Calu3 (cell line): ENCODE data around the gene SPACA7. TPM values are rescaled to one million over a fixed set of nuclear protein-coding genes. Genes with fewer than 3 reads are reported as not detected.

Experiments used
- BruUV-seq: library from RNA; stranded (reverse); fragments of 400-500 nt; replicated peaks from 2 replicates; lab custom pipeline; 2021; lab: Mats Ljungman, UMichigan
- CTCF ChIA-PET: fragments of 300-600 bp; sonication (Branson Sonifier 250); formaldehyde crosslinking; loops from one replicate; lab custom pipeline; 2022; ENCODE audit warnings: antibody characterized with exemption; lab: Charles Lee
- DNase-seq: peaks from one replicate; pipeline ENCODE4 v3.0.0; 2022
- H3K27ac Mint-ChIP-seq: one replicate; pipeline ENCODE4 v1.8.0; 2022; ENCODE audit warnings: mixed read lengths; ENCODE audit not compliant: unreplicated experiment
- H3K27me3 Mint-ChIP-seq: one replicate; pipeline ENCODE4 v1.8.0; 2022; ENCODE audit warnings: mixed read lengths; ENCODE audit not compliant: unreplicated experiment
- H3K36me3 Mint-ChIP-seq: one replicate; pipeline ENCODE4 v1.8.0; 2022; ENCODE audit warnings: mild to moderate bottlenecking, moderate library complexity, mixed read lengths; ENCODE audit not compliant: insufficient read depth, unreplicated experiment
- H3K4me1 Mint-ChIP-seq: one replicate; pipeline ENCODE4 v1.8.0; 2022; ENCODE audit warnings: mild to moderate bottlenecking, low read depth, mixed read lengths; ENCODE audit not compliant: unreplicated experiment
- H3K4me3 Mint-ChIP-seq: one replicate; pipeline ENCODE4 v1.8.0; 2022; ENCODE audit warnings: mild to moderate bottlenecking, low read depth, moderate library complexity, mixed read lengths; ENCODE audit not compliant: unreplicated experiment
- H3K9me3 Mint-ChIP-seq: one replicate; pipeline ENCODE4 v1.8.0; 2022; ENCODE audit warnings: low read depth, mixed read lengths; ENCODE audit not compliant: unreplicated experiment
- intact Hi-C: fragments of 100-400 bp; cut with micrococcal nuclease; formaldehyde crosslinking; loops from one replicate; pipeline ENCODE4 v1.10.0; 2022; ENCODE audit not compliant: unreplicated experiment
- total RNA-seq: library from RNA; stranded (reverse); gene quantifications from 2 replicates; pipeline ENCODE4 v1.2.3, GENCODE V29; 2022
- TF ChIP-seq, protein P1 (sequence below): fragments of 200-600 bp; IDR thresholded peaks from one replicate; pipeline ENCODE4 v1.8.0; 2022; ENCODE audit warnings: antibody characterized with exemption; ENCODE audit not compliant: unreplicated experiment

The SPACA7 gene
- total RNA-seq, 1 experiment from 2014 or later, result not detected

DNA sequence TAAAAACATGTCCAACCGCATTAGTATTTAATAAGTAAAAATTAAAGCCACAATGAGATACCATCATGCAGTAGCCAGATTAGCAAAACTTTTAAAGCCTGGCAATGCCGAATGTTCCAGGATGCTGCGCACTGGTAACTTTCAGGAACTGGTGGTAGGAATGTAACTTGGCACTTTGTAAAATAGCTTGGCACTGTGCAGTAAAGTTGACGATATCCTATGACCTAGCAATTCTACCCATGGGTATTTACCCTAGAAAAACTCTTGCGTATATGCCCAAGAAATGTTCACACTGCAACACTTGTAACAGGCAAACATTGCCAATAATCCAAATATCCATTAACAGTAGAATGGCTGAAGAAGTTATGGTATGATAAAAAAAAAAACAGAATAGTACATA lies 97.7 kb downstream of the SPACA7 start:
- Mint-ChIP-seq H3K4me1 (no peaks in the 10 kb centered on the region), H3K36me3 (no peaks in the 10 kb centered on the region), H3K9me3 (no peaks in the 10 kb centered on the region), H3K4me3 (no peak overlapping the region), H3K27ac (no peak overlapping the region), H3K27me3 (no peaks in the 10 kb centered on the region)
- BruUV-seq, result no TSS peak
- intact Hi-C loops, result no loop called here
- no peak for DNase-seq
- CTCF ChIA-PET, result no interaction called here
- TF ChIP-seq, protein P1, sequence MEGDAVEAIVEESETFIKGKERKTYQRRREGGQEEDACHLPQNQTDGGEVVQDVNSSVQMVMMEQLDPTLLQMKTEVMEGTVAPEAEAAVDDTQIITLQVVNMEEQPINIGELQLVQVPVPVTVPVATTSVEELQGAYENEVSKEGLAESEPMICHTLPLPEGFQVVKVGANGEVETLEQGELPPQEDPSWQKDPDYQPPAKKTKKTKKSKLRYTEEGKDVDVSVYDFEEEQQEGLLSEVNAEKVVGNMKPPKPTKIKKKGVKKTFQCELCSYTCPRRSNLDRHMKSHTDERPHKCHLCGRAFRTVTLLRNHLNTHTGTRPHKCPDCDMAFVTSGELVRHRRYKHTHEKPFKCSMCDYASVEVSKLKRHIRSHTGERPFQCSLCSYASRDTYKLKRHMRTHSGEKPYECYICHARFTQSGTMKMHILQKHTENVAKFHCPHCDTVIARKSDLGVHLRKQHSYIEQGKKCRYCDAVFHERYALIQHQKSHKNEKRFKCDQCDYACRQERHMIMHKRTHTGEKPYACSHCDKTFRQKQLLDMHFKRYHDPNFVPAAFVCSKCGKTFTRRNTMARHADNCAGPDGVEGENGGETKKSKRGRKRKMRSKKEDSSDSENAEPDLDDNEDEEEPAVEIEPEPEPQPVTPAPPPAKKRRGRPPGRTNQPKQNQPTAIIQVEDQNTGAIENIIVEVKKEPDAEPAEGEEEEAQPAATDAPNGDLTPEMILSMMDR, result no peak

DNA sequence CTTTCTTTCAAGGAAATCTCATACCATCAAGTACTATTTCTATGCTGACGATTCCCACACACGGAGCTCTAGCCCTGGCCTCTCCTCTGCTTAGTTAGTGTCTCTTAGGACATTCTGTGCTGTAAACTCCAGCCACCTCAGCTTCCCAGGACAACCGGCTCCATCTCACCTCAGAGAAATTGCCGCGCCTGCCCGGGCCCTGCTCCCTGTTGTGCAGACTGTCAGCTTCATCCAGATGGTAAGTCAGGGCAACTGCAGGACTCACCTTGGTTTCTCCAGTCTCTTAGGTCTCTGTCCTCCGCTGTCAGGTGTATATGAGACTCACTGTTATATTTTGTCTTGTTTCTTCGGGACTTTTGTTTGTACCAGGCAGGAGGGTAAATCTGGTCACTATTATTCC lies 98.7 kb downstream of the SPACA7 start:
- CTCF ChIA-PET, result no interaction called here
- no peaks in the 10 kb centered on the region for H3K27me3 Mint-ChIP-seq
- TF ChIP-seq, protein P1, result no peak
- no peaks in the 10 kb centered on the region for H3K4me1 Mint-ChIP-seq
- no peak for DNase-seq
- H3K9me3 Mint-ChIP-seq, result no peaks in the 10 kb centered on the region
- no peak overlapping the region for H3K4me3 Mint-ChIP-seq
- intact Hi-C loops, result no loop called here
- BruUV-seq, result no TSS peak
- no peaks in the 10 kb centered on the region for H3K36me3 Mint-ChIP-seq
- no peak overlapping the region for H3K27ac Mint-ChIP-seq

- Mint-ChIP-seq H3K27ac (no peak overlapping the region), H3K4me3 (no peak overlapping the region), H3K9me3 (no peaks in the 10 kb centered on the region), H3K4me1 (no peaks in the 10 kb centered on the region), H3K36me3 (no peaks in the 10 kb centered on the region), H3K27me3 (no peaks in the 10 kb centered on the region)
- intact Hi-C loops, result no loop called here
- no peak for DNase-seq
- CTCF ChIA-PET, result no interaction called here
- no TSS peak for BruUV-seq
- TF ChIP-seq, protein P1, result no peak
Measured at GRCh38 chr13:112475889-112476288, 99.7 kb downstream of the SPACA7 start.

- no peak for DNase-seq
- CTCF ChIA-PET, result no interaction called here
- Mint-ChIP-seq H3K27me3 (no peaks in the 10 kb centered on the region), H3K4me1 (no peaks in the 10 kb centered on the region), H3K27ac (no peak overlapping the region), H3K9me3 (no peaks in the 10 kb centered on the region), H3K4me3 (no peak overlapping the region), H3K36me3 (no peaks in the 10 kb centered on the region)
- BruUV-seq, result no TSS peak
- TF ChIP-seq, protein P1, result no peak
- intact Hi-C loops, result no loop called here
Measured at GRCh38 chr13:112477070-112477619, 101.0 kb downstream of the SPACA7 start.
